H7 (cell line): ENCODE measurements around the gene CDK17. TPM values are rescaled to one million over a fixed set of nuclear protein-coding genes. Genes with fewer than 3 reads are reported as not detected.

ENCODE experiments used
- DNase-seq: peaks from one replicate; pipeline ENCODE4 v3.0.0; 2012
- H3K27me3 ChIP-seq: 2 replicates; pipeline ENCODE4 v1.6.0; 2011; ENCODE audit warnings: mild to moderate bottlenecking, low read length; ENCODE audit not compliant: control insufficient read depth, insufficient read depth
- H3K36me3 ChIP-seq: replicated peaks from 2 replicates; pipeline ENCODE4 v1.5.1; 2011; ENCODE audit warnings: low read length; ENCODE audit not compliant: control insufficient read depth, insufficient read depth
- H3K4me3 ChIP-seq: 2 replicates; pipeline ENCODE4 v1.5.1; 2011; ENCODE audit warnings: low read depth, mild to moderate bottlenecking, control low read depth, low read length, moderate library complexity; ENCODE audit not compliant: insufficient read depth
- total RNA-seq: library from RNA; depleted of rRNA; stranded (reverse); fragments of >200 nt; shearing (Covaris generic); gene quantifications from 2 replicates; pipeline ENCODE4 v1.2.3, GENCODE V29; 2014

The CDK17 gene
- total RNA-seq, 1 experiment from 2014 or later: 25.5 TPM

- DNase-seq: no peak
- Histone ChIP-seq H3K36me3 (no peaks in the 10 kb centered on the region), H3K27me3 (no peaks in the 10 kb centered on the region), H3K4me3 (no peak overlapping the region)
Observed at GRCh38 chr12:96274331-96274730, 125.9 kb downstream of the CDK17 start.

- no peak for DNase-seq
- no peaks in the 10 kb centered on the region for H3K36me3 ChIP-seq
Observed at GRCh38 chr12:96271469-96272199, 128.6 kb downstream of the CDK17 start.

DNA sequence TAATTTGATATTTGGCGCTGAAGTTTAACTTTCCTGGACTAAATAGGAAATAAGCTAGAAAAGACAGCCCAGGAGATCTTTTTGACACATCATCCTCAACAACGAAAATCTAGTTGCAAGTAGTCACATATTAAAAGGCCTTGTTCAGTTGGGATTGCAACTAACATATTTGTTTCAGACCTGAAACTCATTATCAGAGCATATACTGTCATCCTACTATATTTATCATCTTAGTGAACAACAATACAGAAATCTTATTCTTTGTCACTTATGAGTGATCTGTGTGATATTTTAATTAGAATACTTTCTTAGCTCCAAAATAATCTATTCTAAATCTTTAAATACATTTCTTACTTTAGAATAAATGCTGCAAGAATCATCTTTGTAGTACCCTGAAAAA lies 134.0 kb downstream of the CDK17 start:
- H3K36me3 ChIP-seq: peaks cover 2% of the 10 kb centered on the region; the same call in 1 of the 2 replicates
- H3K4me3 ChIP-seq: no peak overlapping the region
- no peak for DNase-seq
- no peaks in the 10 kb centered on the region for H3K27me3 ChIP-seq

More at GRCh38 chr12:96271469-96272199, 128.6 kb downstream of the CDK17 start:
- H3K4me3 ChIP-seq: no peak overlapping the region
- no peaks in the 10 kb centered on the region for H3K27me3 ChIP-seq

- Histone ChIP-seq H3K36me3 (peaks cover 2% of the 10 kb centered on the region), H3K27me3 (no peaks in the 10 kb centered on the region), H3K4me3 (no peak overlapping the region)
- DNase-seq: no peak
Observed at GRCh38 chr12:96265836-96266235, 134.4 kb downstream of the CDK17 start.

GRCh38 chr12:96265400-96265799 lies 134.8 kb downstream of the CDK17 start:
- Histone ChIP-seq H3K4me3 (no peak overlapping the region), H3K27me3 (no peaks in the 10 kb centered on the region), H3K36me3 (peaks cover 3% of the 10 kb centered on the region)
- DNase-seq: no peak

DNA sequence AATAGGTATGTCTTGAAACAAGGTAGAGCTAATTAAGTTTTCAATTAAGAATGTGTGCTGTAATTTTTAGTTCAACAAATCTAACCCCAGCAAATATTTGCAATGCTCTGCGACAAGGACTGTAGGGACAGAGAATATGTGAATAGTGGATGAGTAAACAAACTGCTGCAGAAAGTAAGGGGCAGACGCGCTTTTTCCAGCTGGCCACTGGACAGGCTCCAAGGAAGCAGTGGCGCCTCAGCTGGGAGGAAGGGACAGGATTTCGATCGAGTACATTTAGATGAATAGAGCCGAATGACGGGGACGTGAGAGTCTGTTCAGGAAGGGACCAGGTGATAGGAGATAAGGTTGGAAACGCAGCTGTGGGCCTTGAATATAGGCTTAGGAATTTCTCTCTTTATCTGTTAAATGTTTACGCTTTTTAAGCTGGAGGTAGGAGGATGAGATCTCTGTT lies 136.8 kb downstream of the CDK17 start:
- H3K27me3 ChIP-seq: no peaks in the 10 kb centered on the region
- no peak for DNase-seq
- no peak overlapping the region for H3K4me3 ChIP-seq
- H3K36me3 ChIP-seq: peaks cover 3% of the 10 kb centered on the region

GRCh38 chr12:96261557-96261956 lies 138.7 kb downstream of the CDK17 start:
- no peak for DNase-seq
- Histone ChIP-seq H3K36me3 (peaks cover 3% of the 10 kb centered on the region), H3K27me3 (no peaks in the 10 kb centered on the region), H3K4me3 (no peak overlapping the region)

- no peak overlapping the region for H3K4me3 ChIP-seq
- H3K27me3 ChIP-seq: no peaks in the 10 kb centered on the region
Observed at GRCh38 chr12:96260644-96261043, 139.6 kb downstream of the CDK17 start.

GRCh38 chr12:96260231-96260630 lies 140.0 kb downstream of the CDK17 start:
- Histone ChIP-seq H3K36me3 (peaks cover 3% of the 10 kb centered on the region), H3K4me3 (no peak overlapping the region), H3K27me3 (no peaks in the 10 kb centered on the region)
- DNase-seq: no peak

More at GRCh38 chr12:96260644-96261043, 139.6 kb downstream of the CDK17 start:
- no peak for DNase-seq
- peaks cover 3% of the 10 kb centered on the region for H3K36me3 ChIP-seq

- DNase-seq: peak; percentile 72
- H3K27me3 ChIP-seq: no peaks in the 10 kb centered on the region
- H3K4me3 ChIP-seq: no peak overlapping the region
- peaks cover 3% of the 10 kb centered on the region for H3K36me3 ChIP-seq
Observed at GRCh38 chr12:96258104-96258961, 141.9 kb downstream of the CDK17 start.

DNA sequence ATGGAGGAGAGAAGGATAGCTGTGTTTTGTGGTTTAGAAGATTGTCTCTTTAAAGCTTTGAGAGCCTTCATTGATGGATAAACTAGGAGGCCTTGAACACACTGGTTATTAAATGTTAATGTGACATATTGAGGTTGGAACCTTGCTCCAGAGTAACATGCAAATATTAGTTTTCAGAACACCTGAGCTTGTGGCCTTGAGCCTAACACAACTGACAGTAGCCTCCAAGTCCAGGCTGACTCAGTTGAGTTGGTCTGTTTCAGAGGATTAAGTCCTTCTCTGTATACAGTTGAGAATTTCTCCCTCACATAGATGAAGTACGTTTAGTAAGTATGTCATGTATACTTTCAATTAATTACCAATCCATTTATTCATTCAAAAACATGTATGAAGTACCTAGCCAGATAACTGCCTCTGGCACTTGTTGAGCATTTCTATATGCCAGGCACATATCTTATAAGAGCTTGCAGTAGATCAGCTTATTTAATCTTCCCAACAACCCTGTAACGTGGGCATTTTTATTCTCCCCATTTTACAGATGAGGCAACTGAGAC lies 142.6 kb downstream of the CDK17 start:
- DNase-seq: no peak
- Histone ChIP-seq H3K27me3 (no peaks in the 10 kb centered on the region), H3K36me3 (peaks cover 3% of the 10 kb centered on the region), H3K4me3 (no peak overlapping the region)

DNA sequence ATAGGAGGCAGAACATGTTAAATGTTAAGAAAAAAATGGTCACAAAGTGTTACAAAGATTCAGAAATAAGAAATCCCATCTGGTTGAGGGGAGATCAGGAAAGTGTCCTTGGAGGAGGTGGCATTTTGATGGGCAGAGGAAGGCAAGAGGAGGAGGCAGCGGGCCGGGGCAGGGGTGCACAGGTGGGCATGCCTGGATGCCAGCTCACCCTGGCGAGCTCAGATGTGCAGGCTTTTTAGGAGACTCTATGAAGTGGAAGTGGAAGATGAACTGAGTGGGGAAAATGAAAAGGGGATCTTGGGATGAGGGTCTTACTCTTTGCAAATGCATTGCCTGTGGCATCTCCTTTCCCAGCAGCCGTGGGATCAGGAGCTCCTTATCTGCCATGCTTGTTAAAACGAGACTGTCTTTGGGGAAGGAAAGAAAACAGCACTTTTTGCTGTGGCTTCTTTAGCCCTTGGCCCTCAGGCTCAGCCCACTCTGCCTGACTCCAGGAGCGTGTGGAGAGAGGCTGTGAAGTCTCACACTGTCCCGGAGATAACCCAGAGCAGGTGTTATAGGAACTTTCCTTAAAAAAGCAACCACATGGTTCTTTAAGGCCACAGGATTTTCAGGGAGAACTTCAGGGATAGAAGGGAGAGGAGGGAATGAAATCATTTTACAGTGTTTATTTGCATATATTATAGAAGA lies 143.4 kb downstream of the CDK17 start:
- H3K27me3 ChIP-seq: no peaks in the 10 kb centered on the region
- H3K36me3 ChIP-seq: peaks cover 3% of the 10 kb centered on the region
- no peak for DNase-seq
- H3K4me3 ChIP-seq: no peak overlapping the region

DNA sequence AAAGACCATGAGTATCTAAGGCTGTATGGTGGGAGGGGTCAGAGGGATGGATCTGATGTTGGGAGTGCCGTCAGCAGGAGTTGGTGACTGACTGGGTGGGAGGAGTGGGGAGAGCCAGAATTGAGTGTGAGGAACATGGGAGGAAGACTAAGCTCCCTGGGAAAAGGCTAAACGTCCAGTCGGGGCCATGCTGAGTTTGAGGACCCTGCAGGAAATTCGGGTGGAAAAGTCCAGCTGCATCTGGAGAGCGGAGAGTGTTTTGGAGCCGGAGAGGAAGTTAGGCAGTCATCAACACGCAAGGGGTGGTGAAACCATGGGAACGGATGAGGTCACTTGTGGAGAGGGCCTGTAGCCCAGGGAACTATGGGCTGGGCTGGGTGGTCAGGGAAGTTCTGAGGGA lies 145.2 kb downstream of the CDK17 start:
- DNase-seq: no peak
- Histone ChIP-seq H3K36me3 (no peaks in the 10 kb centered on the region; the same call in 1 of the 2 replicates), H3K4me3 (no peak overlapping the region), H3K27me3 (no peaks in the 10 kb centered on the region)

GRCh38 chr12:96250119-96250685 lies 150.0 kb downstream of the CDK17 start:
- H3K36me3 ChIP-seq: no peaks in the 10 kb centered on the region; the same call in 1 of the 2 replicates
- H3K4me3 ChIP-seq: no peak overlapping the region
- H3K27me3 ChIP-seq: no peaks in the 10 kb centered on the region
- no peak for DNase-seq
